Measurements from ENCODE around the gene KIF25.
"Not testable (repeated sequence)": the region's sequence is repeated elsewhere in the genome, so short reads cannot be mapped to it uniquely, and the experiment has no call there.

KIF25 gene

DNA sequence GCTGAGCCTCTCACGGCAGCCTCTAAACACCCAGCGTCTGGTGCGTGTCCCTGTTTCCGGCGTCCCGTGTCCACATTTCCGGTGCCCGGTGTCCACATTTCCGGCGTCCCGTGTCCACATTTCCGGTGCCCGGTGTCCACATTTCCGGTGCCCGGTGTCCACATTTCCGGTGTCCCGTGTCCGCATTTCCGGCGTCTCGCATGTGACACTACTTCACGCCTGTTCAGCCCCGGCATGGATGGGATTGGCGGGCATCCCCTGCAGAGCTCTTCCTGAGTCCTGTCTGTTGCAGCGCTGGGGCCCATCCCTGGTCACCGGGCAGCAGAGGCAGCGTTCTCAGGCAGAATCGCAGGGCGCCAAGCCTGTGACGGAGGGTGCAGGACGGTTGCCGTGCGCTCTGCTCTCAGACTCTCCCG lies 78.3 kb downstream of the KIF25 start:
- H3K4me1 ChIP-seq (ENCODE audit: insufficient read depth, insufficient read length): peaks cover 5% of the 10 kb centered on the region
- DNase-seq (ENCODE audit: low read depth, low spot score): no peak
- H3K9ac ChIP-seq (ENCODE audit: insufficient read length, low read depth): no peak overlapping the region
- no peaks in the 10 kb centered on the region for H3K9me3 ChIP-seq (ENCODE audit: insufficient read depth, low read length)
- H3K27me3 ChIP-seq (ENCODE audit: insufficient read depth, insufficient read length): no peaks in the 10 kb centered on the region
- TF ChIP-seq ZNF274 (IDR thresholded peaks at IDR 0.05; ENCODE audit: low read depth, low read length): no peak
- no peak for TF ChIP-seq SUZ12 (IDR thresholded peaks at IDR 0.05; ENCODE audit: extremely low read depth, insufficient read depth, insufficient read length)
- no peak for TF ChIP-seq YY1 (IDR thresholded peaks at IDR 0.05; ENCODE audit: insufficient read depth, insufficient read length)
- no peaks in the 10 kb centered on the region for H3K36me3 ChIP-seq (ENCODE audit: insufficient read depth, insufficient read length, low read length)
- H3K4me3 ChIP-seq (ENCODE audit: insufficient read length, low read depth): no peak overlapping the region

DNA sequence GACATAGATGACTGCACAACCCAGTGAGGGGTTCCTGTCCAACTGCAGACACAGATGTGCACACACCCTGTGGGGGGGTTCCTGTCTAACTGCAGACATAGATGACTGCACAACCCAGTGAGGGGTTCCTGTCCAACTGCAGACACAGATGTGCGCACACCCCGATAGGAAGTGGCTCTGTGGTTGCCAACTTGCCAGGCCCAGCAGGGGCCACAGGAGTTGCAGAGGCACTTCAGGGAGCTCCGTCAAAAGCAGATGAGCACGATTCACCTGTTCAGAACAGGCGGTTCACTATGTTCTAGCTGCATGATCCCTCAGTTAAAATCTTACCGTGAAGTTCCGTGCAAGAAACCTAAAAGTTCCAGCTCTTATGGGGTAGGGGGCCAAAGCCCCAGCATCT lies 79.9 kb downstream of the KIF25 start:
- not testable (repeated sequence) for H3K4me3 ChIP-seq (ENCODE audit: insufficient read length, low read depth); H3K9me3 ChIP-seq (ENCODE audit: insufficient read depth, low read length); H3K36me3 ChIP-seq (ENCODE audit: insufficient read depth, insufficient read length, low read length); H3K4me1 ChIP-seq (ENCODE audit: insufficient read depth, insufficient read length); H3K27me3 ChIP-seq (ENCODE audit: insufficient read depth, insufficient read length); H3K9ac ChIP-seq (ENCODE audit: insufficient read length, low read depth); DNase-seq (ENCODE audit: low read depth, low spot score)

DNA sequence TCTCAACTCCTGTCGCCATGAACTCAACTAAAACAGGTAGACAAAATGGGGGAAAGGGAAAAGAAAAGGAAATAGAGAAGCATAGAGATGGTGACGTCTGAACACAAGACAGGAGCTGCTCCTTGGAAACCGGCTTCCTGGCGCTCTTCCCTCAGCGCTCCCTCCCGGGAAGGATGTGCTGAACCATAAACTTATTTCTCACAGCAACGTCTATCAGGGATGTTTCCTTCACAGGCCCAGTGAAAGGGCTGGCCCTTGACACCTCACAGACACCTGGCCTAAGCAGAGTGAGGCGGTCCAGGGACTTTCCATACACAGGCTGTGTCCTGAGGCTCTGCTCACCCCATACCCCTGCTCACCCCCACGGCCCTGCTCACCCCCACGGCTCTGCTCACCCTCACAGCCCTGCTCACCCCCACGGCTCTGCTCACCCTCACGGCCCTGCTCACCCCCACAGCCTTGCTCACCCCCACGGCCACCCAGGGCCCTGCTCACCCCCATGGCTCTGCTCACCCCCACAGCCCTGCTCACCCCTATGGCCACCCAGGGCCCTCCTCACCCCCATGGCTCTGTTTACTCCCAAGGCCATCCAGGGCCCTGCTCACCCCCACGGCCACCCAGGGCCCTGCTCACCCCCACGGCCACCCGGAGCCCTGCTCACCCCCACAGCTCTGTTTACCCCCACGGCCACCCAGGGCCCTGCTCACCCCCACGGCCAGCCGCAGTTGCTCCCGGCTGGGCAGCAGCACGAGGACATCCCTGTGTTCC lies 80.9 kb downstream of the KIF25 start:
- TF ChIP-seq ZNF274 (IDR thresholded peaks at IDR 0.05; ENCODE audit: low read depth, low read length) (no peak), YY1 (IDR thresholded peaks at IDR 0.05; ENCODE audit: insufficient read depth, insufficient read length) (no peak), SUZ12 (IDR thresholded peaks at IDR 0.05; ENCODE audit: extremely low read depth, insufficient read depth, insufficient read length) (no peak)
- Histone ChIP-seq H3K27me3 (ENCODE audit: insufficient read depth, insufficient read length) (no peaks in the 10 kb centered on the region), H3K9me3 (ENCODE audit: insufficient read depth, low read length) (no peaks in the 10 kb centered on the region), H3K36me3 (ENCODE audit: insufficient read depth, insufficient read length, low read length) (no peaks in the 10 kb centered on the region), H3K9ac (ENCODE audit: insufficient read length, low read depth) (no peak overlapping the region), H3K4me1 (ENCODE audit: insufficient read depth, insufficient read length) (peaks cover 2% of the 10 kb centered on the region), H3K4me3 (ENCODE audit: insufficient read length, low read depth) (no peak overlapping the region)
- no peak for DNase-seq (ENCODE audit: low read depth, low spot score)

DNA sequence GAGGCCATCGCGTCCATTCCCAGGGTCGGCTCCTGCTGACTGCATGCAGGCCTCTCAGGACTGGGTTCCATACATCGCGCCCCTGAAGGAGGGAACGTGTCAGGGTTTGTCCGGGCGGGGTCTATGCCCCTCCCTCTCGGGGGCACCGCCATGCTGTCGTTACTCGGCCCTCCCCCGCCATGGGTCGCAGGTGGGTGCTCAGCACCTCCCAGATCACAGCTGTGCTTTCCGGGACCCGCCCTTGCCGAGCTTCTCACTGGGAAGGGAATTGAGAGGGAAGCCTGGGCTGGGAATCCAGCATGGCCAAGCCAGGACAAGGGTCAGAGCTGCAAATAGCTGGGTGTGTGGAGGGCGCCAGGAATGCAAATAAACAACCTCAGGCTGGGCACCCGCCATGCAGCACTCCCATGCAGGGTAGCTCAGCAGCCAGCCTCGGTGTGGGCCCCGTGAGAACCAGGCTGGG lies 81.5 kb downstream of the KIF25 start, which contains the start of gene FRMD1:
Gene FRMD1, minus strand, starts transcription at position 270 of the 463 bp plus-strand sequence. Its CDS starts 118 bp downstream, at position 152.
- DNase-seq (ENCODE audit: low read depth, low spot score): no peak
- Histone ChIP-seq H3K36me3 (ENCODE audit: insufficient read depth, insufficient read length, low read length) (no peaks in the 10 kb centered on the region), H3K9me3 (ENCODE audit: insufficient read depth, low read length) (no peaks in the 10 kb centered on the region), H3K4me3 (ENCODE audit: insufficient read length, low read depth) (no peak within 1 kb of the TSS), H3K27me3 (ENCODE audit: insufficient read depth, insufficient read length) (no peaks in the 10 kb centered on the region), H3K9ac (ENCODE audit: insufficient read length, low read depth) (no peak within 1 kb of the TSS), H3K4me1 (ENCODE audit: insufficient read depth, insufficient read length) (peaks cover 2% of the 10 kb centered on the region)
- TF ChIP-seq YY1 (IDR thresholded peaks at IDR 0.05; ENCODE audit: insufficient read depth, insufficient read length) (no peak), ZNF274 (IDR thresholded peaks at IDR 0.05; ENCODE audit: low read depth, low read length) (no peak), SUZ12 (IDR thresholded peaks at IDR 0.05; ENCODE audit: extremely low read depth, insufficient read depth, insufficient read length) (no peak)

DNA sequence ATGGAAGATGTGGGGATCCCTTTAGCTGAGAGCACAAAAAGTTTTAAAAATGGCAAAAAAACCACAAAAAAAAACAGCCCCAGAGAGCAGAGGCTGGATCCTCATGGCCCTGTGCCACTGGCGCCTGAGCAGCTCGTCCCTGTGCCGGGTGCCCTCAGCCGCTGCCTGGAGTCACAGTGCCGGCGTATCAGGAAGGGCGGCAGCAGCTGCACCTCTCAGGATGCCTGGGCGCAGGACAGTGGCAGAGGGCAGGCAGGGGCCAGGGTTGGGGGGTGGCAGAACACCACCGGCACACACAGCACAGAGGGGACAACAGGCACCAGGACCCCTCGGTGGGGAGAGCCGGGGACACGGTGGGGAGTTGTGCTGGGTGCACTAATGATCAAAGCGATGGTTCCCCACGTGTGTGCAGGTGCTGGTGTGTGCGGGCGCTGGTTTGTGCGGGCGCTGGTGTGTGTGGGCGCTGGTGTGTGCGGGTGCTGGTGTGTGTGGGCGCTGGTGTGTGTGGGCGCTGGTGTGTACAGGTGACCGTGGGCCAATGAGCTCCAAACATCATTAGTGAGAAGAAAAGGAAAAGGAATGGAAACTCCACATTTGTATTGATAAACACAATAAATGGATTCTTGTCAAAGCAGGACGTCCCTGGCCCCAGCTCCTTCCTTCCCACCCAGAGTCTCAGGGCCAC lies 83.1 kb downstream of the KIF25 start:
- no peak for DNase-seq (ENCODE audit: low read depth, low spot score)
- H3K9ac ChIP-seq (ENCODE audit: insufficient read length, low read depth): no peak overlapping the region
- H3K27me3 ChIP-seq (ENCODE audit: insufficient read depth, insufficient read length): no peaks in the 10 kb centered on the region
- TF ChIP-seq ZNF274 (IDR thresholded peaks at IDR 0.05; ENCODE audit: low read depth, low read length) (no peak), SUZ12 (IDR thresholded peaks at IDR 0.05; ENCODE audit: extremely low read depth, insufficient read depth, insufficient read length) (no peak), YY1 (IDR thresholded peaks at IDR 0.05; ENCODE audit: insufficient read depth, insufficient read length) (no peak)
- no peak overlapping the region for H3K4me3 ChIP-seq (ENCODE audit: insufficient read length, low read depth)
- peaks cover 7% of the 10 kb centered on the region for H3K4me1 ChIP-seq (ENCODE audit: insufficient read depth, insufficient read length)
- H3K9me3 ChIP-seq (ENCODE audit: insufficient read depth, low read length): no peaks in the 10 kb centered on the region
- no peaks in the 10 kb centered on the region for H3K36me3 ChIP-seq (ENCODE audit: insufficient read depth, insufficient read length, low read length)

DNA sequence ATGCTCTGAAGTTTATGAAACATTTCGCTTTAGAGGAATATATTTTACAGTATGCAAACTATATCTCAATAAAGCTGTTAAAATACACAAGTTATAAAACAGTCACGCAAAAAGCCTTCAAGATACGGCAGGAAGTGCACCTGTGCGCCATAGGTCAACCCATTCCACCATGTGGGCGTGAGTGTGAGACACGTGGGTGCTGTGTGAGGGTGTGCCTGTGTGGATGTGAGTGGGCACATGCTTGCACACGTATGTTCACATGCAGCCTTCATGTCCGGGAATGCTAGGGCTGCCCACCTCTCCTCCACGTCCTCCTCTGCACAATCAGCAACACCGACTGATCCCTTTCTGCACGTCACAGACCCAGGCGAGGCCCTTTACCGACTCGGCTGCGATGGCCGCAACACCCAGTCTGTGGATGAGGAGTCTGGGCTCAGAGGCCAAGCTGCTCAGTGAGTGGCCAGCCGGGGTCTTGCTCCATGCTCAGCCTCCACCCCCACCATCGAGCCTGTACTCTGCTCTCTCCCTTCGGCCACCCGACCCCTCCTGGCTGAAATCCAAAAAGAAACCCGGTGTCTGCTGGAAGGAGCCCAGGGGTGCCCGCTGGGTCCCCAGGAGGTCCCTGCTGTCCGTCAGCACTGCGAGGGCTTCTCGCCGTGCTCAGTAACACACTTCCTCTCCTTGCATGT lies 84.5 kb downstream of the KIF25 start:
- Histone ChIP-seq H3K9me3 (ENCODE audit: insufficient read depth, low read length) (no peaks in the 10 kb centered on the region), H3K9ac (ENCODE audit: insufficient read length, low read depth) (no peak overlapping the region), H3K4me3 (ENCODE audit: insufficient read length, low read depth) (no peak overlapping the region), H3K27me3 (ENCODE audit: insufficient read depth, insufficient read length) (no peaks in the 10 kb centered on the region), H3K36me3 (ENCODE audit: insufficient read depth, insufficient read length, low read length) (no peaks in the 10 kb centered on the region), H3K4me1 (ENCODE audit: insufficient read depth, insufficient read length) (peaks cover 9% of the 10 kb centered on the region)
- no peak for TF ChIP-seq ZNF274 (IDR thresholded peaks at IDR 0.05; ENCODE audit: low read depth, low read length)
- no peak for TF ChIP-seq SUZ12 (IDR thresholded peaks at IDR 0.05; ENCODE audit: extremely low read depth, insufficient read depth, insufficient read length)
- no peak for TF ChIP-seq YY1 (IDR thresholded peaks at IDR 0.05; ENCODE audit: insufficient read depth, insufficient read length)
- no peak for DNase-seq (ENCODE audit: low read depth, low spot score)

Measured in NT2/D1 (cell line).